HFF-Myc (cell line): Measurements from ENCODE around the gene SCYL3.

ENCODE experiments used
- DNase-seq: peaks from one replicate; pipeline ENCODE4 v3.0.0-alpha.2; 2011; ENCODE audit warnings: low read depth; ENCODE audit errors: extremely low read depth
- H3K4me3 ChIP-seq: replicated peaks from 2 replicates; pipeline ENCODE4 v1.5.1; 2011; ENCODE audit warnings: low read depth, mild to moderate bottlenecking, control low read depth, low read length
- TF ChIP-seq, protein P1 (sequence below): IDR thresholded peaks from 2 replicates; pipeline ENCODE4 v1.5.1; 2012; ENCODE audit warnings: mild to moderate bottlenecking, low read depth, low read length, control low read depth; ENCODE audit errors: missing control alignments

Gene SCYL3

DNA sequence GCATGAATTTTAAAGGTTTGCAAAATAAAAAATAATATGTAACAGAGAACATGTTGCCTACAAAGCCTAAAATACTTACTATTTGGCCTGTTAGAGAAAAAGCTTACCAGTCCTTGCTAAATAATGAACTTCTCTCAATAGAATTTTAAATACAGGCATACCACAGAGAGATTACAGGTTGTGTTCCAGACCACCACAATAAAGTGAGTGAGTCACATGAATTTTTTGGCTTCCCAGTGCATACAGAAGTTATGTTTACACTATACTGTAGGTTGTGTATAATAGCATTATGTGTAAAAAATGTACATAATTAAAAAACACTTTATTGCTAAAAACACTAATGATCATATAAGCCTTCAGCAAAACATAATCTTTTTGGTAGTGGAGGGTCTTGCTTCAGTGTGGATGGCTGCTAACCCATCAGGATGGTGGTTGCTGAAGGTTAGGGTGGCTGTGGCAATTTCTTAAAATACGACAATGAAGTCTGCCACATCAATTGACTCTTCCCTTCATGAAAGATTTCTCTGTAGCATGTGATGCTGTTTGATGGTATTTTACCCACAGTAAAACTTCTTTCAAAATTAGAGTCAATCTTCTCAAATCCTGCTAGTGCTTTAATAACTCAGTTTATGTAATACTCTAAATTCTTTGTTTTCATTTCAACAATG lies 48.6 kb downstream of the SCYL3 start:
- no peak overlapping the region for H3K4me3 ChIP-seq
- no peak for DNase-seq
- TF ChIP-seq, protein P1, sequence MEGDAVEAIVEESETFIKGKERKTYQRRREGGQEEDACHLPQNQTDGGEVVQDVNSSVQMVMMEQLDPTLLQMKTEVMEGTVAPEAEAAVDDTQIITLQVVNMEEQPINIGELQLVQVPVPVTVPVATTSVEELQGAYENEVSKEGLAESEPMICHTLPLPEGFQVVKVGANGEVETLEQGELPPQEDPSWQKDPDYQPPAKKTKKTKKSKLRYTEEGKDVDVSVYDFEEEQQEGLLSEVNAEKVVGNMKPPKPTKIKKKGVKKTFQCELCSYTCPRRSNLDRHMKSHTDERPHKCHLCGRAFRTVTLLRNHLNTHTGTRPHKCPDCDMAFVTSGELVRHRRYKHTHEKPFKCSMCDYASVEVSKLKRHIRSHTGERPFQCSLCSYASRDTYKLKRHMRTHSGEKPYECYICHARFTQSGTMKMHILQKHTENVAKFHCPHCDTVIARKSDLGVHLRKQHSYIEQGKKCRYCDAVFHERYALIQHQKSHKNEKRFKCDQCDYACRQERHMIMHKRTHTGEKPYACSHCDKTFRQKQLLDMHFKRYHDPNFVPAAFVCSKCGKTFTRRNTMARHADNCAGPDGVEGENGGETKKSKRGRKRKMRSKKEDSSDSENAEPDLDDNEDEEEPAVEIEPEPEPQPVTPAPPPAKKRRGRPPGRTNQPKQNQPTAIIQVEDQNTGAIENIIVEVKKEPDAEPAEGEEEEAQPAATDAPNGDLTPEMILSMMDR: no peak

DNA sequence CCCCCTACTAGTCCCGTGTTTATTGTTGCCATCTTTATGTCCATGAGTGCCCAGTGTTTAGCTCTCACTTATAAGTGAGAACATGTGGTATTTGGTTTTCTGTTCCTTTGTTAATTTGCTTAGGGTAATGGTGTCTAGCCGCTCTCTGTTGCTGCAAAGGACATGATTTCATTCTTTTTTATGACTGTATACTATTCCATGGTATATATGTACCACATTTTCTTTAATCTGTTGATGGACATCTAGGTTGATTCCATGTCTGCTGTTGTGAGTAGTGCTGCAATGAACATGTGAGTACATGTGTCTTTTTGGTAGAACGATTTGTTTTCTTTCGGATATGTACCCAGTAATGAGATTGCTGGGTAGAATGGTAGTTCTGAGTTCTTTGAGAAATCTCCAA lies 54.8 kb downstream of the SCYL3 start:
- TF ChIP-seq, protein P1: no peak
- no peak for DNase-seq

DNA sequence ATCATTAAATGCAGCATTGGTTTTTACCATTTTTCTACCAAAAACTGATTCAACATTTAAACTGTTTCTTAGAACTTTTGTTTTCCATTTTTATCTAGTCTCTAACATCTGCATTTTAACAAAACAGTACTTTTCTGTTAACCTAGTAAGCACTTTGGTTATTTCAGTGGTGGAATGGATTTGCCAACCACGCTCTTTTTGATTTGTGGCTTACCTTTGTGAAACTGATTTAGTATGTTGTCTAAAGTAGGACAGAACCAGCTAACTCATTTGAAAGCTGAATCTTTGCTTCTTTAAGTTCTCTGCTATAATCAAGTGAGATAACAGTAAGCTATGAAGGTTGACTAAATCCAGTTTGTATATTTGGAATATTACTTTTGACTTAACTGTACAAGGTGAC lies 57.5 kb downstream of the SCYL3 start:
- DNase-seq: no peak
- TF ChIP-seq, protein P1: no peak
- H3K4me3 ChIP-seq: no peak overlapping the region

More for the DNA sequence above, 54.8 kb downstream of the SCYL3 start:
- no peak overlapping the region for H3K4me3 ChIP-seq

DNA sequence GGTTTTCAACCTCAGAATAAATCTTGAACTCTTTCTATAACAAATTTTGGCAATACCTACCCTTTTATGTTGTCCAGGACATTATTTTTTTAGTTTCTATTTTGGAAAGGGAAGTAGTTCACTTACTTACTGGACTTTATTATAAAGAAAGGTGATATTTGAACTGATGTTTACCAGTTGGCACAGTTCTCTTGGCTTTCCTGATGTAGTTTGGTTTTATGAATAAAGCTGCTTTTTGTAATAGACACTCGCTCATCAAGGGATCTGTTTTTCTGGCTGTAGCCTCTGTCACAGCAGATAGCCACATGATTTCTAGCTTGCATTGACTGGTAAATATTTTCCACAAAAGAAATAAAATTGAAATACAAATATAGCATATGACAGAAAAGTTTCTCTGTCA lies 58.0 kb downstream of the SCYL3 start:
- no peak for DNase-seq
- H3K4me3 ChIP-seq: no peak overlapping the region
- TF ChIP-seq, protein P1: no peak

DNA sequence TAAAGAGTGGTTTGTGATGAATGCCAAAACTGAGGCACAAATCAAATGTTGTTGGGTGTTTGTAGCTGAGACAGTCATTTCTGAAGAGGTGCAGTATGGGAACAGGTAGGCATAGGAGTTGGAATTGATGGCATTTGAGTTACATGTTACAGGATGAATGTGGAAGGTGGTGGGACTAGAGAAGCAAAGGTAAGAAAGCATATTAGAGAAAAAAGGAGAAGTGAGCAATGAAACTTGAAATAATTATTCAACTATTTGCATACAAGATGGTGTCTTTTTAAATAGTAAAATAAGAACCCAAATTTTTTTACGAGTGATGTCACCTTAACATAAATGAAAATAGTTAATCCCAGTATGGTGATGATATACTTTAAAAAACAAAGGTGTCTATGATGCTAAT lies 58.8 kb downstream of the SCYL3 start:
- no peak overlapping the region for H3K4me3 ChIP-seq
- TF ChIP-seq, protein P1: no peak
- no peak for DNase-seq

GRCh38 chr1:169833179-169833901 lies 60.4 kb downstream of the SCYL3 start:
- no peak overlapping the region for H3K4me3 ChIP-seq
- TF ChIP-seq, protein P1: no peak
- DNase-seq: no peak
